CD14-positive monocyte (primary cell): Measurements from ENCODE around the gene GLT8D1. TPM values are rescaled to one million over a fixed set of nuclear protein-coding genes. Genes with fewer than 3 reads are reported as not detected.

Source experiments
- DNase-seq, 3 donors: peaks; one replicate each; pipeline ENCODE4 v3.0.0-alpha.2; 2011 to 2022
- H2AFZ ChIP-seq: 2 replicates; pipeline ENCODE4 v1.6.0; 2012; ENCODE audit warnings: mild to moderate bottlenecking, low read depth, low read length, inconsistent platforms; ENCODE audit not compliant: insufficient read depth, poor library complexity, severe bottlenecking
- H3K27ac ChIP-seq, 2 donors: 1 replicate in 1 of 2; 2 replicates in 1 of 2; pipeline ENCODE4 v1.5.1; 2012 to 2013; ENCODE audit warnings: low read length in 2 of 2, control low read depth in 1 of 2, inconsistent platforms in 1 of 2, low read depth in 1 of 2, mild to moderate bottlenecking in 1 of 2
- H3K27me3 ChIP-seq, 2 donors: one replicate each; pipeline versions ENCODE4 v1.6.0 to v1.6.1; 2011 to 2013; ENCODE audit warnings: low read length in 2 of 2; ENCODE audit not compliant: control insufficient read depth in 2 of 2, insufficient read depth in 2 of 2
- H3K36me3 ChIP-seq, 2 donors: replicated peaks in 1 of 2; 1 replicate in 1 of 2; 2 replicates in 1 of 2; pipeline versions ENCODE4 v1.5.1 to v1.6.1; 2012 to 2013; ENCODE audit warnings: low read length in 2 of 2, control low read depth in 1 of 2, inconsistent platforms in 1 of 2, mild to moderate bottlenecking in 1 of 2; ENCODE audit not compliant: insufficient read depth in 2 of 2, control insufficient read depth in 1 of 2
- H3K4me1 ChIP-seq, 2 donors: 1 replicate in 1 of 2; 2 replicates in 1 of 2; pipeline versions ENCODE4 v1.5.1 to v1.6.1; 2012 to 2013; ENCODE audit warnings: low read length in 2 of 2, control low read depth in 1 of 2, inconsistent platforms in 1 of 2, mild to moderate bottlenecking in 1 of 2, moderate library complexity in 1 of 2; ENCODE audit not compliant: insufficient read depth in 2 of 2, control insufficient read depth in 1 of 2
- H3K4me2 ChIP-seq: replicated peaks from 2 replicates; pipeline ENCODE3; 2012; ENCODE audit warnings: low read length, moderate library complexity, mild to moderate bottlenecking; ENCODE audit not compliant: poor library complexity, severe bottlenecking; ENCODE audit errors: extremely low read depth
- H3K4me3 ChIP-seq, 3 experiments: fragments of 200-600 bp in 1 of 3; sonication (generic) in 1 of 3; replicated peaks in 1 of 3; 1 replicate in 2 of 3; 2 replicates in 1 of 3; pipeline ENCODE4 v1.5.1; 2011 to 2013; ENCODE audit warnings: low read length in 3 of 3, mild to moderate bottlenecking in 3 of 3, control low read depth in 2 of 3, low read depth in 2 of 3, inconsistent platforms in 1 of 3, moderate library complexity in 1 of 3
- H3K79me2 ChIP-seq: 2 replicates; pipeline ENCODE4 v1.6.0; 2012; ENCODE audit warnings: mild to moderate bottlenecking, control low read depth, inconsistent platforms, low read length, moderate library complexity; ENCODE audit not compliant: insufficient read depth
- H3K9ac ChIP-seq: 2 replicates; pipeline ENCODE4 v1.6.0; 2017; ENCODE audit warnings: low read length, mild to moderate bottlenecking; ENCODE audit not compliant: insufficient read depth, poor library complexity, severe bottlenecking
- H3K9me3 ChIP-seq, 2 donors: replicated peaks in 1 of 2; 1 replicate in 1 of 2; 2 replicates in 1 of 2; pipeline versions ENCODE4 v1.5.1 to v1.6.1; 2012 to 2013; ENCODE audit warnings: low read length in 2 of 2, control low read depth in 1 of 2; ENCODE audit not compliant: control insufficient read depth in 1 of 2, insufficient read depth in 1 of 2
- H4K20me1 ChIP-seq: 2 replicates; pipeline ENCODE4 v1.6.0; 2012; ENCODE audit warnings: mild to moderate bottlenecking, low read length, control low read depth, moderate library complexity; ENCODE audit not compliant: insufficient read depth
- H3K27ac Mint-ChIP-seq, 7 donors: one replicate each; pipeline ENCODE4 v1.8.0; 2020; ENCODE audit warnings: mild to moderate bottlenecking in 7 of 7, mixed read lengths in 7 of 7, moderate library complexity in 6 of 7, inconsistent platforms in 2 of 7
- H3K27me3 Mint-ChIP-seq, 3 donors: one replicate each; pipeline ENCODE4 v1.8.0; 2021 to 2022; ENCODE audit warnings: low read depth in 3 of 3, mild to moderate bottlenecking in 3 of 3, mixed read lengths in 3 of 3, moderate library complexity in 3 of 3, inconsistent platforms in 1 of 3
- H3K36me3 Mint-ChIP-seq, 2 donors: one replicate each; pipeline ENCODE4 v1.8.0; 2020; ENCODE audit warnings: mixed read lengths in 2 of 2, inconsistent platforms in 1 of 2, mild to moderate bottlenecking in 1 of 2
- H3K4me1 Mint-ChIP-seq: one replicate; pipeline ENCODE4 v1.8.0; 2020; ENCODE audit warnings: mild to moderate bottlenecking, mixed read lengths
- H3K4me3 Mint-ChIP-seq, 2 donors: one replicate each; pipeline ENCODE4 v1.8.0; 2020; ENCODE audit warnings: mild to moderate bottlenecking in 2 of 2, mixed read lengths in 2 of 2, moderate library complexity in 1 of 2
- H3K9me3 Mint-ChIP-seq, 7 donors: one replicate each; pipeline ENCODE4 v1.8.0; 2020 to 2022; ENCODE audit warnings: mixed read lengths in 7 of 7, mild to moderate bottlenecking in 6 of 7, moderate library complexity in 6 of 7, inconsistent platforms in 2 of 7
- CTCF ChIP-seq: fragments of 200-600 bp; IDR thresholded peaks from one replicate; pipeline ENCODE4 v1.8.0; 2022; ENCODE audit warnings: antibody characterized with exemption, mild to moderate bottlenecking
- WGBS: methylation state at CpG from one replicate; pipeline ENCODE4 v1.1.5; 2013; ENCODE audit warnings: missing lambda C conversion rate; ENCODE audit not compliant: insufficient coverage; 5-methylcytosine and 5-hydroxymethylcytosine counted together
- intact Hi-C, 2 donors: fragments of 100-400 bp; cut with micrococcal nuclease; formaldehyde crosslinking; loops; one replicate each; pipeline versions ENCODE4 v1.15.0 to v1.15.1; 2023
- polyA plus RNA-seq, 3 donors: library from polyadenylated mRNA; depleted of rRNA in 1 of 3; unstranded in 2 of 3; stranded (reverse) in 1 of 3; fragments of 300-500 nt in 2 of 3; fragments of >200 nt in 1 of 3; fragmentation: Illumina TruSeq in 2 of 3; gene quantifications; 1 replicate in 2 of 3; 2 replicates in 1 of 3; pipeline ENCODE4 v1.2.3, GENCODE V29; 2012 to 2021

Gene GLT8D1
- polyA plus RNA-seq, 3 donors, result 27.3 to 34.8 (median 34.8) TPM

- H3K27me3 Mint-ChIP-seq, result peaks cover 0 to 3% (median 0%) of the 10 kb centered on the region in 3 donors
- H3K4me2 ChIP-seq, result peak overlapping the region; percentile 43
Observed at GRCh38 chr3:52707585-52707984, 2.0 kb upstream of the GLT8D1 start.

GRCh38 chr3:52705438-52705687, 228 bp downstream of the GLT8D1 start:
- intact Hi-C loops, result no loop called here
- peaks cover 36% of the 10 kb centered on the region for H3K4me1 Mint-ChIP-seq
- Histone ChIP-seq H3K27me3 (no peaks in the 10 kb centered on the region), H3K27ac (peak overlapping the region; percentile 19 to 95), H3K4me1 (peaks cover 29 to 34% of the 10 kb centered on the region in 2 donors), H3K4me2 (peak overlapping the region; percentile 99), H4K20me1 (peaks cover 5% of the 10 kb centered on the region), H3K79me2 (peaks cover 69% of the 10 kb centered on the region), H3K36me3 (peaks cover 10 to 22% of the 10 kb centered on the region in 2 donors), H2AFZ (peak overlapping the region; percentile 97), H3K9me3 (no peaks in the 10 kb centered on the region), H3K9ac (peak overlapping the region; percentile 89), H3K4me3 (peak overlapping the region; percentile 89 to 99 (median 99))
- H3K27ac Mint-ChIP-seq, result peak overlapping the region; percentile 75 to 98 (median 87)
- peaks cover 10 to 25% of the 10 kb centered on the region in 2 donors for H3K36me3 Mint-ChIP-seq
- peaks cover 0 to 3% (median 0%) of the 10 kb centered on the region in 3 donors for H3K27me3 Mint-ChIP-seq
- no peak for DNase-seq
- TF ChIP-seq CTCF, result no peak
- no peaks in the 10 kb centered on the region for H3K9me3 Mint-ChIP-seq
- WGBS, result 1% methylated on average over 25 of the region's 25 CpGs
- peak overlapping the region; percentile 94 to 96 for H3K4me3 Mint-ChIP-seq

More at GRCh38 chr3:52707585-52707984, 2.0 kb upstream of the GLT8D1 start:
- Histone ChIP-seq H3K79me2 (peaks cover 61% of the 10 kb centered on the region), H3K36me3 (peaks cover 20 to 44% of the 10 kb centered on the region in 2 donors), H3K4me1 (peaks cover 31 to 37% of the 10 kb centered on the region in 2 donors), H2AFZ (no peak overlapping the region), H4K20me1 (peaks cover 5% of the 10 kb centered on the region), H3K9ac (peak overlapping the region; percentile 89), H3K9me3 (no peaks in the 10 kb centered on the region), H3K27ac (peak overlapping the region in 1 of 2 donors; percentile 95), H3K27me3 (no peaks in the 10 kb centered on the region), H3K4me3 (peak overlapping the region in 1 of 3 experiments; percentile 99)
- Mint-ChIP-seq H3K36me3 (peaks cover 16 to 34% of the 10 kb centered on the region in 2 donors), H3K4me1 (peaks cover 39% of the 10 kb centered on the region), H3K4me3 (peak overlapping the region in 1 of 2 donors; percentile 39), H3K9me3 (no peaks in the 10 kb centered on the region), H3K27ac (peak overlapping the region in 6 of 7 donors; percentile 24 to 83 (median 65))
- no peak for TF ChIP-seq CTCF
- no CpG with 5 or more reads among the region's 4 CpGs for WGBS
- intact Hi-C loops, result no loop called here
- DNase-seq, result no peak
